ENCODE data around the gene MMP28.

DNA sequence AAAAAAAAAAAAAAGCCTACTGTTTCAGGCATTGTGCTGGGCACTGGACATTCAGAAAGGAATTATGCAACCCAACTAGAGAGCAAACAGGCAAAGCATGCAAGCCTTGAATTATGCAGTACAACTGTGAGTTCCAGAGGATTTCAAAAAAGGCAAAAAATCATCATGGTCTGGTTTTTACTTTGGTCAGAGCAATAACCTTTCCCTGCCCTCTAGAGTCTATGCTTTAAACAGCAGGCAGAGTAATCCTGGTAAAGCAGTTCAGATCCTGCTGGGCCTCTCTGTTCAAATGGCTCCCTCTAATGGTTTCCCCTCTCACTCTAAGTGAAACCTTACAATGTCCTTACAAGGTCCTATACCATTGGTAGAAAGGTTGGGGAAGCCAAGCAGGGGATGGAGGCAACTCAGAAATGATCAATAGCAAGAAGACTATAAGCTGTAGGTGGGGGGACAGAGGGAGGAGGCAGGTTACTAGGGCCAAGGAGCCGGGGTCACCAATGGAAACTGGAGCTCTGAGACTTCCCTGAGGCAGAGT is 9.3 kb upstream of the MMP28 start:
- TF ChIP-seq POLR2AphosphoS5 (IDR thresholded peaks at IDR 0.05; ENCODE audit: borderline replicate concordance, low read depth, low read length) (no peak), EZH2 (IDR thresholded peaks at IDR 0.05) (no peak), FOXP2 (optimal IDR thresholded peaks at IDR 0.05; ENCODE audit: control extremely low read depth, extremely low read length, insufficient read depth) (no peak)
